GM19372 (cell line): ENCODE results near the gene SH3TC1.
A peak's percentile ranks its signal among the peaks of the same experiment; 100 is the strongest.

ENCODE experiments used
- ATAC-seq: cut with Tn5 transposase; IDR thresholded peaks from one replicate; pipeline ENCODE4 v1.9.1; 2021; ENCODE audit warnings: mild to moderate bottlenecking, low read depth, moderate library complexity; ENCODE audit not compliant: unreplicated experiment

Gene SH3TC1

GRCh38 chr4:8257854-8258253 lies 58.8 kb downstream of the SH3TC1 start:
- ATAC-seq, result no peak

GRCh38 chr4:8258552-8259212 lies 59.6 kb downstream of the SH3TC1 start:
- ATAC-seq, result no peak

GRCh38 chr4:8259743-8260430 lies 60.8 kb downstream of the SH3TC1 start:
- ATAC-seq, result no peak

- ATAC-seq, result no peak
These were observed 61.6 kb downstream of the SH3TC1 start for GRCh38 chr4:8260656-8261111.

- ATAC-seq, result no peak
These were observed 62.9 kb downstream of the SH3TC1 start for GRCh38 chr4:8261851-8262535.

- no peak for ATAC-seq
These were observed 63.7 kb downstream of the SH3TC1 start for GRCh38 chr4:8262637-8263322.

- no peak for ATAC-seq
These were observed 64.3 kb downstream of the SH3TC1 start for GRCh38 chr4:8263397-8263796.

- no peak for ATAC-seq
These were observed 65.0 kb downstream of the SH3TC1 start for GRCh38 chr4:8264106-8264505.

- no peak for ATAC-seq
These were observed 66.3 kb downstream of the SH3TC1 start for GRCh38 chr4:8265171-8265929.

- ATAC-seq, result no peak
These were observed 67.0 kb downstream of the SH3TC1 start for GRCh38 chr4:8266088-8266487.

- no peak for ATAC-seq
These were observed 67.4 kb downstream of the SH3TC1 start for GRCh38 chr4:8266508-8266907.

GRCh38 chr4:8267077-8267476 lies 68.0 kb downstream of the SH3TC1 start:
- ATAC-seq, result peak; percentile 79

GRCh38 chr4:8268211-8268610 lies 69.1 kb downstream of the SH3TC1 start:
- no peak for ATAC-seq

- no peak for ATAC-seq
These were observed 69.9 kb downstream of the SH3TC1 start for GRCh38 chr4:8268901-8269534.

- ATAC-seq, result no peak
These were observed 70.7 kb downstream of the SH3TC1 start, which contains the start of gene HTRA3 for GRCh38 chr4:8269535-8270417. Gene HTRA3, plus strand, starts transcription at chr4:8269754. Its CDS starts 215 bp downstream, at chr4:8269969.

GRCh38 chr4:8270418-8270771 lies 71.3 kb downstream of the SH3TC1 start:
- ATAC-seq, result no peak

- no peak for ATAC-seq
These were observed 72.1 kb downstream of the SH3TC1 start for GRCh38 chr4:8270912-8271815.

- no peak for ATAC-seq
These were observed 72.7 kb downstream of the SH3TC1 start for GRCh38 chr4:8271821-8272220.
